Spinal cord (tissue), 10 donors: ENCODE data around the gene CAPG. TPM values are rescaled to one million over a fixed set of nuclear protein-coding genes. Genes with fewer than 3 reads are reported as not detected.
A peak's percentile ranks its signal among the peaks of the same experiment; 100 is the strongest.
"Not testable (repeated sequence)": the region's sequence is repeated elsewhere in the genome, so short reads cannot be mapped to it uniquely, and the experiment has no call there.

Experiments
- DNase-seq, 6 donors: peaks; one replicate each; pipeline versions ENCODE4 v3.0.0 to v3.0.0-alpha.2; 2013 to 2015; ENCODE audit warnings: low spot score in 6 of 6, low read depth in 4 of 6
- H3K27ac ChIP-seq: one replicate; pipeline ENCODE4 v1.5.1; 2013; ENCODE audit warnings: low read depth, low read length, control low read depth
- H3K27me3 ChIP-seq: one replicate; pipeline ENCODE4 v1.6.1; 2013; ENCODE audit warnings: low read length; ENCODE audit not compliant: control insufficient read depth, insufficient read depth
- H3K36me3 ChIP-seq: one replicate; pipeline ENCODE4 v1.6.1; 2013; ENCODE audit warnings: low read length; ENCODE audit not compliant: control insufficient read depth, insufficient read depth
- H3K4me1 ChIP-seq: one replicate; pipeline ENCODE4 v1.6.1; 2013; ENCODE audit warnings: low read length; ENCODE audit not compliant: control insufficient read depth, insufficient read depth
- H3K4me3 ChIP-seq: one replicate; pipeline ENCODE4 v1.5.1; 2013; ENCODE audit warnings: low read depth, low read length, control low read depth
- H3K9me3 ChIP-seq: one replicate; pipeline ENCODE4 v1.6.1; 2013; ENCODE audit warnings: low read length; ENCODE audit not compliant: control insufficient read depth, insufficient read depth
- WGBS: methylation state at CpG from one replicate; pipeline ENCODE4 v1.1.5; 2013; ENCODE audit warnings: missing lambda C conversion rate; ENCODE audit not compliant: insufficient coverage; 5-methylcytosine and 5-hydroxymethylcytosine counted together
- polyA plus RNA-seq, 2 donors: library from polyadenylated mRNA; unstranded; fragments of 120-200 nt; gene quantifications; one replicate each; pipeline ENCODE4 v1.2.1, GENCODE V29; 2013; ENCODE audit not compliant: insufficient read length in 2 of 2
- total RNA-seq, 2 donors: library from RNA; depleted of rRNA in 1 of 2; stranded (reverse); fragments of 120-200 nt in 1 of 2; fragments of >200 nt in 1 of 2; gene quantifications; one replicate each; pipeline versions ENCODE4 v1.2.3 to v1.2.4, GENCODE V29; 2013 to 2014
- donor health status: healthy.

The CAPG gene
- total and polyA plus RNA-seq, 4 donors = 20.2 to 41.3 (median 26.7) TPM

DNA sequence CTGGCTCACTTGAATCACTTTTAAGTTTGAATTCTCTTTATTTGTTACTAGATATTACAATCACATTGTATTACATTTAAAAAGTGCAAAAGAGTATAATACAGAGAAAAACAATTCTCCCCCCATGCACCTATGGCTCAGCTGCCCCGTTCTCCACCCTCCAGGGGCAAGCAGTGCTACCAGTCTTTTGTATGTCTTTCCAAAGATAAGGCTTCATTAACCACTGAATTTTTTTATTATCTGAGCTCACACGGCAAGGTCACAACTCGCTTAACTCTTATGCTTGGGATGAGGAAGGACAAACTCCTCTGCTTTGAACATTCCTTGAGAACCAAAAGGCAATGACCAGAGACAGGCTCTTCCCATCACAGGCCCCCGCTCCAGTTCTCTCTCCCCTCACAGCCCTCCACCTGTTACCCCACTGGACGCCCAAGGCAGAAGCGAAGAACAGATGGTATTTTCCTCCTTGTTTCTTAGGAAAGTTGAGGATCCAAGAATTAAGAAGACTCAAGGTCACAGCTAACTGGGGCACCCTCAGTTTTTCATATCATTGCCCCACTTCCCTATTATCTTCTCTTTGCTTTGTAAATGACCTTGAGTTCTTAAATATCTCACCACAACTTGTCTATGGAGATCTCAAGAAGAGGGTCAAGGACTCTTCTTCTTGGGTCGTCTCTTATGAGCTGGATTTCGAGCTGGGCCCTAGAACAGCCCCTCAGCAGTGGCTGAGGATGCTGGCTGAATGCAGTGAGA is 38.5 kb upstream of the CAPG start:
- H3K36me3 ChIP-seq = no peaks in the 10 kb centered on the region
- WGBS = 82% methylated on average over 5 of the region's 8 CpGs
- no peak overlapping the region for H3K27ac ChIP-seq

DNA sequence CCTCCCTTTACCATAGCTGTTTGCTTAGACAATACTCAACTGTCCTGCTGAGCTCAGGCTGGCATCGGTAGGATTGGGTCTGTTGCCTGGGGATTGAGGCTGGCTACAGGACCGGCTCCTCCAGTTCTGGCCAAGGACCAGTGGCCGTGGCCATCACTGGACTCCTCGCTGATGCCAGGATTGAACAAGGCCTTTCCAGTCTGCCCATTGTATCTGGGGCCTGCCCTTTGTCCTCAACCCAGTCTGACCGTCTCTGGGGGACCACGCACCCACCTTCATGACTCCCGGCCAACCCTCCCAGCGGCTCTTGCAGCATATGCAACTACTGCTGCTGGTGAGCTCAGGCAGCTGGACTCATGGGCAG is 37.0 kb upstream of the CAPG start:
- 75% methylated on average over 8 of the region's 8 CpGs for WGBS
- Histone ChIP-seq H3K4me1 (peaks cover 16% of the 10 kb centered on the region), H3K36me3 (no peaks in the 10 kb centered on the region), H3K27me3 (no peaks in the 10 kb centered on the region), H3K4me3 (no peak overlapping the region), H3K9me3 (no peaks in the 10 kb centered on the region), H3K27ac (peak overlapping the region; percentile 7)
- no peak for DNase-seq

More for the DNA sequence above, 38.5 kb upstream of the CAPG start:
- Histone ChIP-seq H3K4me1 (peaks cover 16% of the 10 kb centered on the region), H3K27me3 (no peaks in the 10 kb centered on the region), H3K4me3 (no peak overlapping the region), H3K9me3 (no peaks in the 10 kb centered on the region)
- DNase-seq = no peak

DNA sequence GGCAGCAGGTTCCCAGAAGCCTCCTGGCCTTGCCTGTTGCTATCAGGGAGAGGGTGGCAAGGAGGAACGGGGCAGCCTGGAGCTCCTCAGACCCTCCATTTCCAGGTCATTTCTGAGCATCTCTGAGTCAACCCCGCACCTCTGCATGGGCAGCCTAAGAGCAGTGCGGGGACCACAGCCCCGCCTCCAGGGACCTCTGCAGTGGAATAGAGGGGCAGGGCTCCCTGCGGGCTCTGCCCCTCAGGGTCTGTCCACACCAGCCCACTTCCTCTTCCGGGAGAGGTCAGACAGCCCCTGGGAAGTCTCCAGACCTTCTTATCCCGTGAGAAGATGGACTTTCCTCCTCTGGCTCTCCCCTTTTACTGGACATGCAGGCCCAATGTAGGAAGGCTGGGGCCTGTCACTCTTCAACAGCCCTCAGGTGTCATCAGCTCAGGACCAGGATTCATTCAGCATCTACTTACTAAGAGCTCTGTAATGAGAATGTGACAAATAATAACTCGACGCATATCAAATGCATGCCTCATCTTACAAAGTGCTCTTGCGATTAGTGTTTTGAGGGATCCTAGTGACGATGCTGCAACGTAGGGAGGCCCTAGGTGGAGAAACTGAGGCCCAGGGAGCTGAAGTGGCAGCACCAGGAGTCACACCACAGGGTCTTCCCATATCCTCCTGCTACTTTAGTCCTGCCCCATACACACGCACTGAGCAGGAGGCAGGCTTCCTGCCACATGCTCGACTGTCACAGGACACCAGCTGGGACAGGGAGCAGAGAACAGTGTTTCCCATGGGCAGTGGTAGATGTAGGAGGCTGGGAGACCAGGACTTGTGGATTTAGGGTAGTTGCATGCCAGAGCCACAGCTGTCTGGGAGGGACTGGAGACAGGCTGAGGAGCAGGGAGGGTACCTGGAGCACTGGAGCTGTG is 36.4 kb upstream of the CAPG start:
- Histone ChIP-seq H3K4me1 (peaks cover 16% of the 10 kb centered on the region), H3K27me3 (no peaks in the 10 kb centered on the region), H3K27ac (peak overlapping the region; percentile 7), H3K9me3 (no peaks in the 10 kb centered on the region), H3K36me3 (no peaks in the 10 kb centered on the region), H3K4me3 (no peak overlapping the region)
- DNase-seq = no peak
- 89% methylated on average over 13 of the region's 14 CpGs for WGBS

DNA sequence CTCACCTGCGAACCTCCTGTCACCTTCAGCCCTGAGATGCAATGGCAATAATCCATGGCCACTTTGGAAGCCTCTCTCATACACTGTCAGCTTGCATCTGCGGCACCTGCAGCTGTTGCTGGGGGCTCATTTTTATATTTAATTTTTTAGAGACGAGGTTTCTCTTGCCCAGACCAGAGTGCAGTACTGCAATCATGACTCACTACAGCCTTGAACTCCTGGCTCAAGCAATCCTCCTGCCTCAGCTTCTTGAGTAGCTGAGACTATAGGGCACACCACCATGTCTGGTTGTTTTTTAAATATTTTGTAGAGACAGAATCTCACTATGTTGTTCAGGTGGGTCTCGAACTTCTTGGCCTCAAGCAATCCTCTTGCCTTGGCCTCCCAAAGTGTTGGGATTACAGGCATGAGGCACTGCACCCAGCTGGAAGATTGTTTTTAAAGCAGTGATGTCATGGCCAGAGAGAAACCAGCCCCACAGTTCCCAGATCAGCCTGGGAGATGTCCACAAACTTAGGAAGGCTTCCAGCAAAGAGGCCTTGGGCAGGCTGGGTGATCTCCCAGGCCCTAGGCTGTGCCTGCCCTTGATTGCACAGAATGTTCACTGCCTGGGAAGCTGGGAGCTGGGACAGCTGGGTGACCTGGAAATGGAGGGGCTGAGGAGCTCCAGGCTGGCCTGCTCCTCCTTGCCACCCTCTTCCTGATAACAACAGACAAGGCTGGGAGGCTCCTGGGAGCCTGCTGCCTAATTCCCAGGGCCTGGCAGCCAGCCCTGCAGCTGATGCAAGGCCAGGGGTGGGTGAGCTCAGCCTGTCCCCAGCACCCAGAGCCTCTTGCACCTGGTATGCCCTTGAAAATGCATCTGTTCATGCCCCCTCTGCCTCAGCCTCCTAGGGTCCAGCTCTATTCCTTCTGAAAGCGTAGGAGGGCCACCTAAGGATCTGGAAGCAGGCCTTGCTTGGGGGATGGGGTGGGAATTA is 35.4 kb upstream of the CAPG start:
- Histone ChIP-seq H3K4me3 (no peak overlapping the region), H3K36me3 (no peaks in the 10 kb centered on the region), H3K27me3 (no peaks in the 10 kb centered on the region), H3K9me3 (no peaks in the 10 kb centered on the region), H3K4me1 (peaks cover 16% of the 10 kb centered on the region), H3K27ac (no peak overlapping the region)
- WGBS = 89% methylated on average over 3 of the region's 5 CpGs
- no peak for DNase-seq

DNA sequence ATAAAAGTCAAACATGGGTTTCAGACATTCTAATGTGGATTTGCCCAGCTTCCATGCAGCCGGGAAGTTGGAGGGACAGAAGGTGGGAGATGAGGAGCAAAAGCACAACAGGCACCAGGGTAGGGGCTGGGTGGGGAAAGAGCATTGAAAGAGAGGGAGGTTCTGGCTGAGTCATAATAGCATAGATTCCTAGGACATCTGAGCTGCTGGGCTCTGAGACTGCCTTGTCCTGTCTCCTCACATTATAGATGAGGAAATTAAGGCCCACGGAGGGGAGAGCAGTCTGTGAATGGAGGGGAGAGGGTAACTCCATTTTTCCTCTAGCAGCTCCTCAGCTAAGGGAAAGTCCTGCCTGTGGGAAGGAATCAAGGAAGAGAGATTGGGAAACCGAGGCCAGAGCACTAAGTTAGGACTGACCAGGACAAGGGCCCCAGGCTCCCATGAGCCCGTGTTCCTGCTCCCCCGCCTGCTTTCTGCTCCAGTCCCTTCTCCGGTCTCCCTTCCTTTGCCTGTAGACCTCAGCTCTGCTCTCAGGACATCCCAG is 34.5 kb upstream of the CAPG start:
- no peaks in the 10 kb centered on the region for H3K36me3 ChIP-seq
- H3K27me3 ChIP-seq = no peaks in the 10 kb centered on the region
- H3K9me3 ChIP-seq = no peaks in the 10 kb centered on the region
- H3K4me3 ChIP-seq = no peak overlapping the region
- peaks cover 16% of the 10 kb centered on the region for H3K4me1 ChIP-seq
- no peak for DNase-seq
- no peak overlapping the region for H3K27ac ChIP-seq
- WGBS = 92% methylated on average over 5 of the region's 6 CpGs

DNA sequence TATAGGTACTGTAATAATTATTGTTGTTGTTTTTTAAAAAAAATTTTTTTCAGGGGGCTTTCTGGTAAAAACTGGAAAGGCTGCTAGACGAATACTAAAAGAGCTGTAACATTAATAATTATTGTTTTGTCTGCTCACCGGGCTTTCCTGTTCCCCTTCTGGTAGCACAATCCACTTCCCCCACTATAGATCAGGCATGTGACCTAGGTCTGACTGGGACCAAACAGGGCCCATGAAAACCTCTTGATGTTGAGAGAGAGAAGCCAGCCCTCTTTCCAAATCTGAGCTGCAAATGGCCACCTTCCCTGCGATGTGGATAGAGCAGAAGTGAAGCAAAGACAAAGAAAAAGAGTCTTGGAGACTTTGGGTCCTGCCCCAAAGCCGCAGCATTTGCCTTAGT is 31.7 kb upstream of the CAPG start:
- no peak for DNase-seq
- no peak overlapping the region for H3K4me3 ChIP-seq
- no peak overlapping the region for H3K27ac ChIP-seq
- H3K27me3 ChIP-seq = no peaks in the 10 kb centered on the region
- H3K9me3 ChIP-seq = no peaks in the 10 kb centered on the region
- 88% methylated on average over 2 of the region's 4 CpGs for WGBS
- H3K4me1 ChIP-seq = peaks cover 31% of the 10 kb centered on the region
- no peaks in the 10 kb centered on the region for H3K36me3 ChIP-seq

DNA sequence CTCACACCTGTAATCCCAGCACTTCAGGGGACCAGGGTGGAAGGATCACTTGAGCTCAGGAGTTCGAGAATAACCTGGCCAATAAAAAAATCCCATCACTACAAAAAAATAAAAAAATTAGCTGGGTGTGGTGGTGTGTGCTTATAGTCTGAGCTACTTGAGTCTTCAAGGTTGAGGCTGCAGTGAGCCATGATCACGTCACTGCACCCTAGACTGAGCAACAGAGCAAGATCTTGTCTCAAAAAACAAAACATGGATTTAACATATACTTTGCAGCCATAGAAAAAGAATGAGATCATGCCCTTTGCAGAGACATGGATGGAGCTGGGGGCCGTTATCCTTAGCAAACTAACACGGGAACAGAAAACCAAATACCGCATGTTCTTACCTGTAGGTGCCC is 30.6 kb upstream of the CAPG start:
- H3K4me1 ChIP-seq = peaks cover 36% of the 10 kb centered on the region
- DNase-seq = no peak
- no peaks in the 10 kb centered on the region for H3K9me3 ChIP-seq
- WGBS = 100% methylated on average over 3 of the region's 5 CpGs
- H3K27me3 ChIP-seq = no peaks in the 10 kb centered on the region
- no peak overlapping the region for H3K27ac ChIP-seq
- no peak overlapping the region for H3K4me3 ChIP-seq
- no peaks in the 10 kb centered on the region for H3K36me3 ChIP-seq

DNA sequence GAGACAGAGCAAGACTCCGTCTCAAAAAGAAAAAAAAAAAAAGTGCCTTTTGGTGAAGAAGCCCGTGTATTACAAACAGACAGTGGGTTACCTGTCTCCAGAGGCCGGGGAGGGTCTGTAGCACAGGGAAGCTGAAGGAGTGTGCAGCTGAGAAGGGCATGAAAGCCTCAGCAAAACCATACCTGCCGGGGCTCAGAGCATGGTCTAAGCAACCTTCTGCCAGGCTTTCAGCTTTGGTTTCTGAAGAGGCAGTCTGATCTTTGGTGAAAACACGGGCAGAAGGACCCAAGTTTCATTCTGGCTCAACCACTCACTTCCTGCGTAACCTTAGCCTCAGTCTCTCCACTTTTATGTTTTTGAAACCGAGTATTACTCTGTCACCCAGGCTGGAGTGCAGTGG is 29.8 kb upstream of the CAPG start:
- DNase-seq = no peak
- no peaks in the 10 kb centered on the region for H3K36me3 ChIP-seq
- H3K9me3 ChIP-seq = no peaks in the 10 kb centered on the region
- H3K4me3 ChIP-seq = no peak overlapping the region
- no peaks in the 10 kb centered on the region for H3K27me3 ChIP-seq
- H3K27ac ChIP-seq = no peak overlapping the region
- H3K4me1 ChIP-seq = peaks cover 42% of the 10 kb centered on the region
- WGBS = 98% methylated on average over 6 of the region's 7 CpGs

DNA sequence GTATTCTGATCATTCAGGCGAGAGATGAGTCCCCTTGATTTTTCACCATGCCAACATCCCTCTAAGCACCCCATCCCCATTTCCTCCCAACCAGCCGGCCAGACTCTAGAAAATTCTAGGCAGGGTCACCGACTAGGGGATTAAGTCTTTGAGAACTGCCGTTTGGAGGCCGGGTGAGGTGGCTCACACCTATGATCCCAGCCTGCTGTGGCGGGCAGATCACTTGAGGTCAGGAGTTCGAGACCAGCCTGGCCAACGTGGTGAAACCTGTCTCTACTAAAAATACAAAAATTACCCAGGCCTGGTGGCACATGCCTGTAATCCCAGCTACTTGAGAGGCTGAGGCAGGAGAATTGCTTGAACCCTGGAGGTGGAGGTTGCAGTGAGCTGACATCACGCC is 29.4 kb upstream of the CAPG start:
- H3K4me3 ChIP-seq, H3K27ac ChIP-seq, H3K36me3 ChIP-seq, DNase-seq, H3K9me3 ChIP-seq, H3K27me3 ChIP-seq: not testable (repeated sequence)
- 91% methylated on average over 5 of the region's 9 CpGs for whole genome bisulfite sequencing
- peaks cover 45% of the 10 kb centered on the region for H3K4me1 ChIP-seq
